Neural cell (in vitro differentiated cells): ENCODE results near the gene MBD5. TPM values are rescaled to one million over a fixed set of nuclear protein-coding genes. Genes with fewer than 3 reads are reported as not detected.

Experiments
- H2AFZ ChIP-seq: fragments of 200-600, 300-800 bp; sonication (generic), shearing (Covaris generic); 2 replicates; pipeline ENCODE4 v1.6.0; 2014; ENCODE audit warnings: low read depth, mild to moderate bottlenecking, antibody characterized with exemption, low read length, moderate library complexity
- H3F3A ChIP-seq: fragments of 200-600 bp; shearing (Covaris generic); 2 replicates; pipeline ENCODE4 v1.6.1; 2016; ENCODE audit warnings: mild to moderate bottlenecking, moderate library complexity, mixed read lengths, antibody characterized with exemption, low read length; ENCODE audit not compliant: insufficient read depth, poor library complexity, severe bottlenecking
- H3K27ac ChIP-seq: fragments of 200-600, 300-800 bp; sonication (generic), shearing (Covaris generic); 2 replicates; pipeline ENCODE4 v1.5.1; 2014; ENCODE audit warnings: mild to moderate bottlenecking, low read length, moderate library complexity
- H3K27me3 ChIP-seq: fragments of 300-800, 200-600 bp; sonication (generic), shearing (Covaris generic); 2 replicates; pipeline ENCODE4 v1.6.0; 2014; ENCODE audit warnings: mild to moderate bottlenecking, low read depth, low read length, moderate library complexity; ENCODE audit not compliant: insufficient read depth
- H3K36me3 ChIP-seq: fragments of 300-800, 200-600 bp; sonication (generic), shearing (Covaris generic); 2 replicates; pipeline ENCODE4 v1.5.1; 2014; ENCODE audit warnings: mild to moderate bottlenecking, antibody characterized with exemption, low read length, moderate library complexity; ENCODE audit not compliant: insufficient read depth
- H3K4me2 ChIP-seq: fragments of 300-800, 200-600 bp; sonication (generic), shearing (Covaris generic); 2 replicates; pipeline ENCODE4 v1.6.0; 2014; ENCODE audit warnings: mild to moderate bottlenecking, low read length
- H3K4me3 ChIP-seq: fragments of 300-800, 200-600 bp; sonication (generic), shearing (Covaris generic); 2 replicates; pipeline ENCODE4 v1.5.1; 2014; ENCODE audit warnings: mild to moderate bottlenecking, low read length, moderate library complexity
- H3K79me2 ChIP-seq: fragments of 200-600 bp; shearing (Covaris generic); replicated peaks from 2 replicates; pipeline ENCODE4 v1.6.0; 2014; ENCODE audit warnings: mild to moderate bottlenecking, low read length, moderate library complexity; ENCODE audit not compliant: insufficient read depth
- H3K9ac ChIP-seq: fragments of 300-800, 200-600 bp; sonication (generic), shearing (Covaris generic); 2 replicates; pipeline ENCODE4 v1.6.1; 2016; ENCODE audit warnings: mild to moderate bottlenecking, low read length, mixed read lengths
- H3K9me2 ChIP-seq: fragments of 200-600 bp; shearing (Covaris generic); 2 replicates; pipeline ENCODE4 v1.6.1; 2016; ENCODE audit warnings: mild to moderate bottlenecking, low read length, mixed read lengths; ENCODE audit not compliant: insufficient read depth
- H3K9me3 ChIP-seq: fragments of 200-600, 300-800 bp; sonication (generic), shearing (Covaris generic); 2 replicates; pipeline ENCODE4 v1.6.1; 2016; ENCODE audit warnings: mild to moderate bottlenecking, mixed run types, low read length, moderate library complexity, mixed read lengths
- H4K20me1 ChIP-seq: fragments of 200-600 bp; shearing (Covaris generic); 2 replicates; pipeline ENCODE4 v1.6.1; 2016; ENCODE audit warnings: mild to moderate bottlenecking, mixed run types; ENCODE audit not compliant: insufficient read depth
- CTCF ChIP-seq: fragments of 450-650 bp; IDR thresholded peaks from 2 replicates; pipeline ENCODE4 v1.5.1; 2014; ENCODE audit warnings: antibody characterized with exemption, mild to moderate bottlenecking, moderate library complexity; ENCODE audit not compliant: poor library complexity, severe bottlenecking
- EP300 ChIP-seq: fragments of 450-650 bp; conservative IDR thresholded peaks from 2 replicates; pipeline ENCODE4 v1.6.1; 2014; ENCODE audit warnings: antibody characterized with exemption, mild to moderate bottlenecking, moderate library complexity; ENCODE audit not compliant: poor library complexity, severe bottlenecking
- EZH2 ChIP-seq: fragments of 200-600, 300-800 bp; shearing (Covaris generic), sonication (generic); IDR thresholded peaks from 2 replicates; pipeline ENCODE4 v1.6.1; 2014; ENCODE audit warnings: antibody characterized with exemption, low read length, borderline replicate concordance, mild to moderate bottlenecking; ENCODE audit not compliant: insufficient read depth, poor library complexity, severe bottlenecking
- MXI1 ChIP-seq: fragments of 450-650 bp; conservative IDR thresholded peaks from 2 replicates; pipeline ENCODE4 v1.6.1; 2014; ENCODE audit warnings: antibody characterized with exemption, mild to moderate bottlenecking; ENCODE audit not compliant: poor library complexity, severe bottlenecking
- POLR2AphosphoS5 ChIP-seq: IDR thresholded peaks from 2 replicates; pipeline ENCODE4 v1.6.1; 2012
- RAD21 ChIP-seq: fragments of 450-650 bp; conservative IDR thresholded peaks from 2 replicates; pipeline ENCODE4 v1.6.1; 2014; ENCODE audit warnings: antibody characterized with exemption, mild to moderate bottlenecking, moderate library complexity
- REST ChIP-seq: IDR thresholded peaks from 2 replicates; pipeline ENCODE4 v1.6.1; 2012; ENCODE audit warnings: borderline replicate concordance
- SMC3 ChIP-seq: fragments of 450-650 bp; conservative IDR thresholded peaks from 2 replicates; pipeline ENCODE4 v1.6.1; 2014; ENCODE audit warnings: antibody characterized with exemption, mild to moderate bottlenecking, moderate library complexity; ENCODE audit not compliant: poor library complexity
- TAF1 ChIP-seq: IDR thresholded peaks from 2 replicates; pipeline ENCODE4 v1.6.1; 2012; ENCODE audit warnings: low read depth
- polyA plus RNA-seq: library from polyadenylated mRNA; depleted of rRNA; stranded (reverse); fragments of >200 nt; gene quantifications from 2 replicates; pipeline ENCODE4 v1.2.3, GENCODE V29; 2014

Gene MBD5
- polyA plus RNA-seq, 1 donor from 2014 or later = 9.7 TPM

DNA sequence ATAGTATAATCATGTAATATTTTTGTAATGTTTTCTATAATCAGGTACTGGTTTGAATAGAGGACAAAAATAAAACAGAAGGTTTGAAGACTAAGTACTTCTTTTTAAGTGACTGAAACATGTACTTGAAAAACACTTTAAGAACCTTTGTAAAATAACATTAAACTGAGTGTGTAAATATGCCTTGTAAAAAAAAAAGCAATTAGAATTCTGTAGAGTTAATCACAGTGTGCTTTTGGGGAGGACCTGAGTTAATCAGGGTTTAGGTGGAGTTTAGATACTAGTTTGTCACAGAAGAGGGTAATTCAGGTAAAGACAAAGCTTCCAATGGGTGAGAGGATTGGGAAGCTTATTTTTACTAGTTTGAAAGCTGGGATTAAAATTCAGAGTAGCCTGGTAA, 10.3 kb downstream of the MBD5 start:
- H3K79me2 ChIP-seq = peaks cover 55% of the 10 kb centered on the region
- no peaks in the 10 kb centered on the region for H3K9me2 ChIP-seq
- no peaks in the 10 kb centered on the region for H3K36me3 ChIP-seq
- H3K27ac ChIP-seq = no peak overlapping the region
- no peaks in the 10 kb centered on the region for H3K27me3 ChIP-seq
- H3K9me3 ChIP-seq = no peaks in the 10 kb centered on the region
- no peak overlapping the region for H2AFZ ChIP-seq
- H3K9ac ChIP-seq = no peak overlapping the region
- H4K20me1 ChIP-seq = no peaks in the 10 kb centered on the region
- H3F3A ChIP-seq = no peaks in the 10 kb centered on the region
- H3K4me2 ChIP-seq = no peak overlapping the region
- TF ChIP-seq POLR2AphosphoS5 (no peak), CTCF (no peak), TAF1 (no peak), EP300 (no peak), SMC3 (no peak), MXI1 (no peak), REST (no peak), RAD21 (no peak), EZH2 (no peak)
- H3K4me3 ChIP-seq = no peak overlapping the region

- Histone ChIP-seq H4K20me1 (no peaks in the 10 kb centered on the region), H3K79me2 (peaks cover 46% of the 10 kb centered on the region), H3K9me2 (no peaks in the 10 kb centered on the region), H3K9me3 (no peaks in the 10 kb centered on the region), H2AFZ (no peak overlapping the region), H3K4me2 (no peak overlapping the region), H3F3A (no peaks in the 10 kb centered on the region), H3K27ac (no peak overlapping the region), H3K4me3 (no peak overlapping the region), H3K27me3 (no peaks in the 10 kb centered on the region), H3K9ac (no peak overlapping the region), H3K36me3 (no peaks in the 10 kb centered on the region)
- TF ChIP-seq POLR2AphosphoS5 = no peak
- TF ChIP-seq RAD21 = no peak
- TF ChIP-seq EZH2 = no peak
- no peak for TF ChIP-seq SMC3
- TF ChIP-seq EP300 = no peak
- TF ChIP-seq REST = no peak
Observed at GRCh38 chr2:148032215-148032614, 11.3 kb downstream of the MBD5 start.
